Measurements from ENCODE around the gene SPATA2L. TPM values are rescaled to one million over a fixed set of nuclear protein-coding genes. Genes with fewer than 3 reads are reported as not detected.
"Not testable (repeated sequence)": the region's sequence is repeated elsewhere in the genome, so short reads cannot be mapped to it uniquely, and the experiment has no call there.

SPATA2L gene
- total RNA-seq, 1 donor from 2014 or later: 12.9 TPM

- intact Hi-C loops (cut with micrococcal nuclease); DNase-seq (ENCODE audit: low spot score); H3K27me3 Mint-ChIP-seq (ENCODE audit: low read depth); H3K27ac Mint-ChIP-seq; H3K4me1 Mint-ChIP-seq (ENCODE audit: low read depth); H3K9me3 Mint-ChIP-seq; H3K4me3 Mint-ChIP-seq (ENCODE audit: low read depth): not testable (repeated sequence)
- H3K36me3 Mint-ChIP-seq (ENCODE audit: low read depth): peaks cover 38% of the 10 kb centered on the region
Observed at GRCh38 chr16:89689621-89690020, 11.9 kb downstream of the SPATA2L start.

GRCh38 chr16:89689142-89689541 is 12.4 kb downstream of the SPATA2L start:
- Mint-ChIP-seq H3K36me3 (ENCODE audit: low read depth) (peaks cover 40% of the 10 kb centered on the region), H3K27ac (no peak overlapping the region), H3K4me3 (ENCODE audit: low read depth) (no peak overlapping the region), H3K4me1 (ENCODE audit: low read depth) (peaks cover 8% of the 10 kb centered on the region), H3K27me3 (ENCODE audit: low read depth) (no peaks in the 10 kb centered on the region), H3K9me3 (peaks cover 4% of the 10 kb centered on the region)
- no peak for DNase-seq (ENCODE audit: low spot score)
- intact Hi-C loops (cut with micrococcal nuclease): no loop called here

- intact Hi-C loops (cut with micrococcal nuclease): no loop called here
- Mint-ChIP-seq H3K36me3 (ENCODE audit: low read depth) (peaks cover 34% of the 10 kb centered on the region), H3K27me3 (ENCODE audit: low read depth) (no peaks in the 10 kb centered on the region), H3K9me3 (peaks cover 4% of the 10 kb centered on the region), H3K4me1 (ENCODE audit: low read depth) (peaks cover 8% of the 10 kb centered on the region), H3K27ac (no peak overlapping the region), H3K4me3 (ENCODE audit: low read depth) (peak overlapping the region; percentile 96)
- DNase-seq (ENCODE audit: low spot score): no peak
Observed at GRCh38 chr16:89688395-89688794, 13.1 kb downstream of the SPATA2L start.

GRCh38 chr16:89687092-89687940 is 14.2 kb downstream of the SPATA2L start:
- Mint-ChIP-seq H3K36me3 (ENCODE audit: low read depth) (peaks cover 36% of the 10 kb centered on the region), H3K4me1 (ENCODE audit: low read depth) (peaks cover 8% of the 10 kb centered on the region), H3K4me3 (ENCODE audit: low read depth) (peak overlapping the region; percentile 96), H3K9me3 (peaks cover 4% of the 10 kb centered on the region), H3K27ac (peak overlapping the region; percentile 60), H3K27me3 (ENCODE audit: low read depth) (no peaks in the 10 kb centered on the region)
- intact Hi-C loops (cut with micrococcal nuclease): loop anchor here (2.0 kb wide), 1 partner anchor 13 kb away; the partner anchor contains the start of gene SPATA2L
- DNase-seq (ENCODE audit: low spot score): no peak

GRCh38 chr16:89686520-89687091 is 14.9 kb downstream of the SPATA2L start, which contains the start of gene CDK10:
TSS of gene CDK10 (plus strand) at chr16:89686689. CDS start at chr16:89686711, 22 bp downstream.
- intact Hi-C loops (cut with micrococcal nuclease): loop anchor here (2.0 kb wide), 1 partner anchor 14 kb away; the partner anchor contains the start of gene SPATA2L
- Mint-ChIP-seq H3K9me3 (peaks cover 4% of the 10 kb centered on the region), H3K4me3 (ENCODE audit: low read depth) (peak within 1 kb of the TSS; percentile 96), H3K4me1 (ENCODE audit: low read depth) (peaks cover 8% of the 10 kb centered on the region), H3K36me3 (ENCODE audit: low read depth) (peaks cover 35% of the 10 kb centered on the region), H3K27me3 (ENCODE audit: low read depth) (no peaks in the 10 kb centered on the region), H3K27ac (peak within 1 kb of the TSS; percentile 84)
- DNase-seq (ENCODE audit: low spot score): peak; percentile 90

- peaks cover 4% of the 10 kb centered on the region for H3K9me3 Mint-ChIP-seq
- H3K4me3 Mint-ChIP-seq (ENCODE audit: low read depth): peak overlapping the region; percentile 47
- no peak overlapping the region for H3K27ac Mint-ChIP-seq
- no peak for DNase-seq (ENCODE audit: low spot score)
- intact Hi-C loops (cut with micrococcal nuclease): loop anchor here (2.0 kb wide), 1 partner anchor 15 kb away; the partner anchor contains the start of gene SPATA2L
- H3K27me3 Mint-ChIP-seq (ENCODE audit: low read depth): no peaks in the 10 kb centered on the region
- H3K4me1 Mint-ChIP-seq (ENCODE audit: low read depth): peaks cover 8% of the 10 kb centered on the region
- H3K36me3 Mint-ChIP-seq (ENCODE audit: low read depth): peaks cover 33% of the 10 kb centered on the region
Observed at GRCh38 chr16:89685916-89686315, 15.6 kb downstream of the SPATA2L start.

GRCh38 chr16:89678258-89678657 is 23.2 kb downstream of the SPATA2L start:
- Mint-ChIP-seq H3K27ac (no peak overlapping the region), H3K4me3 (ENCODE audit: low read depth) (no peak overlapping the region), H3K27me3 (ENCODE audit: low read depth) (no peaks in the 10 kb centered on the region), H3K4me1 (ENCODE audit: low read depth) (no peaks in the 10 kb centered on the region), H3K9me3 (no peaks in the 10 kb centered on the region), H3K36me3 (ENCODE audit: low read depth) (peaks cover 7% of the 10 kb centered on the region)
- no peak for DNase-seq (ENCODE audit: low spot score)
- intact Hi-C loops (cut with micrococcal nuclease): no loop called here

- Mint-ChIP-seq H3K4me3 (ENCODE audit: low read depth) (no peak overlapping the region), H3K9me3 (no peaks in the 10 kb centered on the region), H3K27me3 (ENCODE audit: low read depth) (no peaks in the 10 kb centered on the region), H3K4me1 (ENCODE audit: low read depth) (peaks cover 9% of the 10 kb centered on the region), H3K36me3 (ENCODE audit: low read depth) (peaks cover 3% of the 10 kb centered on the region), H3K27ac (no peak overlapping the region)
- intact Hi-C loops (cut with micrococcal nuclease): no loop called here
- DNase-seq (ENCODE audit: low spot score): no peak
Observed at GRCh38 chr16:89672177-89672941, 29.1 kb downstream of the SPATA2L start.

GRCh38 chr16:89671565-89671964 is 29.9 kb downstream of the SPATA2L start:
- H3K9me3 Mint-ChIP-seq; H3K36me3 Mint-ChIP-seq (ENCODE audit: low read depth): not testable (repeated sequence)

GRCh38 chr16:89670496-89671431 is 30.7 kb downstream of the SPATA2L start:
- H3K4me1 Mint-ChIP-seq (ENCODE audit: low read depth): peaks cover 9% of the 10 kb centered on the region
- no peak overlapping the region for H3K27ac Mint-ChIP-seq
- H3K9me3 Mint-ChIP-seq: no peaks in the 10 kb centered on the region
- peaks cover 9% of the 10 kb centered on the region for H3K36me3 Mint-ChIP-seq (ENCODE audit: low read depth)
- no peak for DNase-seq (ENCODE audit: low spot score)
- intact Hi-C loops (cut with micrococcal nuclease): no loop called here
- no peak overlapping the region for H3K4me3 Mint-ChIP-seq (ENCODE audit: low read depth)
- H3K27me3 Mint-ChIP-seq (ENCODE audit: low read depth): no peaks in the 10 kb centered on the region

More at GRCh38 chr16:89671565-89671964, 29.9 kb downstream of the SPATA2L start:
- H3K27me3 Mint-ChIP-seq (ENCODE audit: low read depth); DNase-seq (ENCODE audit: low spot score); intact Hi-C loops (cut with micrococcal nuclease); H3K4me3 Mint-ChIP-seq (ENCODE audit: low read depth); H3K4me1 Mint-ChIP-seq (ENCODE audit: low read depth); H3K27ac Mint-ChIP-seq: not testable (repeated sequence)

- Mint-ChIP-seq H3K27me3 (ENCODE audit: low read depth) (no peaks in the 10 kb centered on the region), H3K4me3 (ENCODE audit: low read depth) (no peak overlapping the region), H3K36me3 (ENCODE audit: low read depth) (peaks cover 9% of the 10 kb centered on the region), H3K9me3 (no peaks in the 10 kb centered on the region), H3K4me1 (ENCODE audit: low read depth) (peaks cover 9% of the 10 kb centered on the region), H3K27ac (no peak overlapping the region)
- no peak for DNase-seq (ENCODE audit: low spot score)
- intact Hi-C loops (cut with micrococcal nuclease): no loop called here
Observed at GRCh38 chr16:89669755-89670154, 31.8 kb downstream of the SPATA2L start.

- Mint-ChIP-seq H3K4me1 (ENCODE audit: low read depth) (peaks cover 9% of the 10 kb centered on the region), H3K27ac (no peak overlapping the region), H3K36me3 (ENCODE audit: low read depth) (peaks cover 15% of the 10 kb centered on the region), H3K4me3 (ENCODE audit: low read depth) (no peak overlapping the region), H3K9me3 (no peaks in the 10 kb centered on the region), H3K27me3 (ENCODE audit: low read depth) (no peaks in the 10 kb centered on the region)
- intact Hi-C loops (cut with micrococcal nuclease): no loop called here
- no peak for DNase-seq (ENCODE audit: low spot score)
Observed at GRCh38 chr16:89668790-89669158, 32.7 kb downstream of the SPATA2L start.

Measured in activated T-helper 2 cell treated with anti-CD3 and anti-CD28 coated beads, Interferon-gamma antibody, Interleukin-2, Interleukin-4, amounts not matched to agents 10 μg/mL and 5 μg/mL and 100 μg/mL, durations not matched to agents 14 hours and 24 hours and 36 hours (primary cell).